ENCODE measurements around the gene MSH6. TPM values are rescaled to one million over a fixed set of nuclear protein-coding genes. Genes with fewer than 3 reads are reported as not detected.

MSH6 gene
- total and polyA plus RNA-seq, 2 of the 8 experiments (the other 6 are each of a cell fraction or from before 2014, with no cell fraction given), result 45.8 to 301 TPM

DNA sequence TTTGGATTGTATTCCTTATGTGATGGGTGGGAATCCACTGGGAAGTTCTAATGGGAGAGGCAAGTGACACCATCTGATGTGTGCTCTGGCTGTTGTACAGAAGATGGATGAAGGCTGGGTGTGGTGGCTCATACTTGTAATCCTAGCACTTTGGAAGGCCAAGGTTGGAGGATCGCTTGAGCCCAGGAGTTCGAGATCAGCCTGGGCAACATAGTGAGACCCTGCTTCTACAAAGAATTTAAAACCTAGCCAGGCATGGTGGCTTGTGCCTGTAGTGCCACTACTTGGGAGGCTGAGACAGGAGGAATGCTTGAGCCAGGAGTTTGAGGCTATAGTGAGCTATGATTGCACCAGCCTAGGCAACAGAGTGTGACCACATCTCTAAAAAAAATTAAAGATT is 10.6 kb upstream of the MSH6 start:
- H4K5ac ChIP-seq (ENCODE audit: insufficient read length, low read depth, low read length), result no peak overlapping the region
- no peak overlapping the region for H2AFZ ChIP-seq (ENCODE audit: low read length)
- ChIA-PET POLR2A (ENCODE audit: partially characterized antibody) (interaction anchor here (1.1 kb wide), 1 partner anchor 11 kb away, joined by 4 read pairs; the partner anchor contains the start of gene MSH6), CTCF (ENCODE audit: partially characterized antibody) (no interaction called here)
- no peak overlapping the region for H3K14ac ChIP-seq (ENCODE audit: insufficient read length)
- 0 out of 4 replicates have a peak, but pooled peaks cover 0 to 4% of the 10 kb centered on the region in 2 experiments for H3K9me3 ChIP-seq (ENCODE audit: insufficient read depth in 2 of 2, low read depth in 1 of 2, low read length in 1 of 2)
- WGBS, 2 experiments (ENCODE audit: extremely low coverage in 1 of 2, insufficient coverage in 1 of 2, insufficient read length in 1 of 2, insufficient replicate concordance in 2 of 2, low coverage in 1 of 2, low lambda C conversion rate in 2 of 2, missing lambda C conversion rate in 1 of 2), result 86% methylated on average over 2 of the region's 2 CpGs; no CpG with 5 or more reads in 1 of the 2 experiments
- TF ChIP-seq BACH1 (IDR thresholded peaks at IDR 0.05; ENCODE audit: low read length) (no peak), SP4 (IDR thresholded peaks at IDR 0.05; ENCODE audit: low read length) (no peak), RXRA (IDR thresholded peaks at IDR 0.05; ENCODE audit: insufficient read depth, low read depth, low read length) (no peak), SIX5 (IDR thresholded peaks at IDR 0.05; ENCODE audit: low read depth, low read length) (no peak), NANOG (IDR thresholded peaks at IDR 0.05; ENCODE audit: insufficient read depth, low read depth, low read length, poor library complexity, severe bottlenecking) (no peak), TBP (IDR thresholded peaks at IDR 0.05; ENCODE audit: low read depth, low read length) (no peak), KDM5A (IDR thresholded peaks at IDR 0.05; ENCODE audit: low read length) (no peak), HDAC6 (IDR thresholded peaks at IDR 0.05; ENCODE audit: low read depth, low read length) (no peak), FOSL1 (IDR thresholded peaks at IDR 0.05; ENCODE audit: insufficient read depth, low read depth, low read length) (no peak), TEAD4 (IDR thresholded peaks at IDR 0.05; ENCODE audit: low read depth, low read length) (no peak), CTCF (IDR thresholded peaks at IDR 0.05; ENCODE audit: control extremely low read depth in 1 of 3, insufficient read depth in 1 of 3, low read depth in 1 of 3, low read length in 3 of 3) (no peak), PHF8 (conservative IDR thresholded peaks at IDR 0.05; ENCODE audit: low read depth, low read length) (no peak), ZNF274 (IDR thresholded peaks at IDR 0.05; ENCODE audit: borderline replicate concordance, extremely low read depth, low read length) (no peak)
- no peaks in the 10 kb centered on the region for H3K36me3 ChIP-seq (ENCODE audit: control insufficient read depth in 2 of 4, insufficient read depth in 4 of 4, low read length in 3 of 4)
- no peaks in the 10 kb centered on the region for H3K23me2 ChIP-seq (ENCODE audit: low read depth, low read length)
- DNase-seq (ENCODE audit: low read depth in 1 of 2, low spot score in 2 of 2) (no peak), FAIRE-seq (no peak)
- H3K4ac ChIP-seq (replicated peaks; ENCODE audit: insufficient read length, low read depth, low read length), result no peak overlapping the region
- H3K23ac ChIP-seq (ENCODE audit: insufficient read length), result no peak overlapping the region
- no peak overlapping the region for H3K56ac ChIP-seq (replicated peaks; ENCODE audit: insufficient read length, low read depth, low read length)
- H2BK120ac ChIP-seq (replicated peaks; ENCODE audit: low read depth, low read length), result no peak overlapping the region
- no peaks in the 10 kb centered on the region for H3K79me1 ChIP-seq (ENCODE audit: low read depth, low read length)
- no peaks in the 10 kb centered on the region for H4K20me1 ChIP-seq (replicated peaks in 1 of 2; ENCODE audit: control insufficient read depth in 1 of 2, insufficient read depth in 2 of 2, low read length in 2 of 2)
- no peak overlapping the region for H3K4me2 ChIP-seq (ENCODE audit: insufficient read depth in 1 of 2, low read depth in 2 of 2, low read length in 2 of 2)
- no peak overlapping the region for H3K9ac ChIP-seq (replicated peaks in 1 of 4; ENCODE audit: extremely low read depth in 1 of 4, low read depth in 3 of 4, low read length in 3 of 4)
- no peak overlapping the region for H4K8ac ChIP-seq (ENCODE audit: extremely low read depth, insufficient read depth, low read length)
- H3K4me1 ChIP-seq (replicated peaks in 1 of 4; ENCODE audit: control insufficient read depth in 3 of 4, insufficient read depth in 4 of 4, low read length in 3 of 4), result 0 out of 7 replicates have a peak, but pooled peaks cover 0 to 3% (median 0%) of the 10 kb centered on the region in 4 experiments
- H2BK5ac ChIP-seq (ENCODE audit: low read depth, low read length), result no peak overlapping the region
- no peak overlapping the region for H2AK5ac ChIP-seq (ENCODE audit: low read depth, low read length)
- H4K91ac ChIP-seq (replicated peaks; ENCODE audit: insufficient read length, low read length), result no peak overlapping the region
- H3K27me3 ChIP-seq (replicated peaks in 1 of 4; ENCODE audit: control insufficient read depth in 3 of 4, extremely low read depth in 1 of 4, insufficient read depth in 3 of 4, low read length in 3 of 4), result no peaks in the 10 kb centered on the region
- no peak overlapping the region for H2BK20ac ChIP-seq (ENCODE audit: low read length)
- H3K79me2 ChIP-seq (ENCODE audit: control insufficient read depth in 1 of 2, insufficient read depth in 2 of 2, low read length in 2 of 2), result no peaks in the 10 kb centered on the region
- H2BK12ac ChIP-seq (ENCODE audit: low read depth, low read length), result no peak overlapping the region
- H3K4me3 ChIP-seq (ENCODE audit: extremely low read depth in 1 of 4, insufficient read depth in 2 of 4, low read depth in 3 of 4, low read length in 4 of 4), result no peak overlapping the region
- H3K18ac ChIP-seq (ENCODE audit: extremely low read depth, low read length), result no peak overlapping the region
- H2BK15ac ChIP-seq (ENCODE audit: low read length), result no peak overlapping the region
- H3K27ac ChIP-seq (ENCODE audit: low read depth, low read length), result no peak overlapping the region

All from H1 (cell line).